MCF 10A (cell line): Measurements from ENCODE around the gene TBL1XR1. TPM values are rescaled to one million over a fixed set of nuclear protein-coding genes. Genes with fewer than 3 reads are reported as not detected.
A peak's percentile ranks its signal among the peaks of the same experiment; 100 is the strongest.
"Not testable (repeated sequence)": the region's sequence is repeated elsewhere in the genome, so short reads cannot be mapped to it uniquely, and the experiment has no call there.

ENCODE experiments used
- BruUV-seq: library from RNA; stranded (reverse); fragments of 400-500 nt; replicated peaks from 2 replicates; lab custom pipeline; 2021; lab: Mats Ljungman, UMichigan
- CTCF ChIA-PET: fragments of 300-600 bp; sonication (Branson Sonifier 250); formaldehyde crosslinking; extraction: SDS; loops from one replicate; lab custom pipeline; 2021; ENCODE audit warnings: antibody characterized with exemption, inconsistent platforms; lab: Yijun Ruan, JAX
- POLR2A ChIA-PET: fragments of 300-600, 350-650 bp; sonication (Branson Sonifier 250); formaldehyde crosslinking; extraction: SDS; loops from one replicate; lab custom pipeline; 2020; ENCODE audit warnings: antibody characterized with exemption, inconsistent platforms; lab: Yijun Ruan, JAX
- DNase-seq: peaks from one replicate; pipeline ENCODE4 v3.0.0-alpha.2; 2018; ENCODE audit not compliant: unreplicated experiment
- H3K27ac Mint-ChIP-seq: one replicate; pipeline ENCODE4 v1.8.0; 2022; ENCODE audit warnings: mild to moderate bottlenecking, low read depth, mixed read lengths; ENCODE audit not compliant: unreplicated experiment
- H3K27me3 Mint-ChIP-seq: one replicate; pipeline ENCODE4 v1.8.0; 2022; ENCODE audit warnings: mixed read lengths; ENCODE audit not compliant: insufficient read depth, unreplicated experiment
- H3K36me3 Mint-ChIP-seq: one replicate; pipeline ENCODE4 v1.8.0; 2022; ENCODE audit warnings: mild to moderate bottlenecking, moderate library complexity, mixed read lengths; ENCODE audit not compliant: insufficient read depth, unreplicated experiment
- H3K4me1 Mint-ChIP-seq: one replicate; pipeline ENCODE4 v1.8.0; 2022; ENCODE audit warnings: mixed read lengths; ENCODE audit not compliant: insufficient read depth, unreplicated experiment
- H3K4me3 Mint-ChIP-seq: one replicate; pipeline ENCODE4 v1.8.0; 2022; ENCODE audit warnings: mild to moderate bottlenecking, moderate library complexity, mixed read lengths; ENCODE audit not compliant: unreplicated experiment
- H3K9me3 Mint-ChIP-seq: one replicate; pipeline ENCODE4 v1.8.0; 2022; ENCODE audit warnings: mixed read lengths; ENCODE audit not compliant: unreplicated experiment
- intact Hi-C: fragments of 100-400 bp; cut with micrococcal nuclease; formaldehyde crosslinking; loops from 2 replicates; pipeline ENCODE4 v1.14.1; 2022
- total RNA-seq: library from RNA; stranded (reverse); gene quantifications from 2 replicates; pipeline ENCODE4 v1.2.3, GENCODE V29; 2022
- TF ChIP-seq, protein P1 (sequence below): fragments of 200-600 bp; IDR thresholded peaks from one replicate; pipeline ENCODE4 v1.8.0; 2022; ENCODE audit warnings: antibody characterized with exemption, mild to moderate bottlenecking; ENCODE audit not compliant: unreplicated experiment

The TBL1XR1 gene
- total RNA-seq, 1 experiment from 2014 or later = 178 TPM

DNA sequence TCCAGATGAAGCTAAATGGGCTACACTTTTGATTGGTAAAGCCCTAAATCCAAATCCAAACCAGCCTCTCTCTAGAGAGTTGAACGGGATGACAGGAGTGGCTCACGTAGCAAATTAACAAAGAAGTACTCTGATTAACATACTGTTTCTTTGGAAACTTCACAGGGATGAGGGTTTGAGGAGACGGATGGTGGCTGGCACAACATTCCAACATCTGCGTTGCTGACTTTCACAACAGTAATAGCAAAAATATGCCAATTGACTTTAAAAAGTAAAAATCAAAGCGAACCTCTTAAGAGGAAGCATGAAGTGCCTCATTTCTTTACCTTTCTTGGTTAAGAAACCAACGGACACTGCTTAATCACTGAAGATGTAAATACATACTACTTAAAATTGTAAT is 181.4 kb downstream of the TBL1XR1 start:
- no peaks in the 10 kb centered on the region for H3K4me1 Mint-ChIP-seq
- intact Hi-C loops = no loop called here
- CTCF ChIA-PET = interaction anchor here (0.7 kb wide), 1 partner anchor 10 kb away, joined by 3 read pairs; no protein-coding TSS in a partner anchor
- H3K36me3 Mint-ChIP-seq = peaks cover 66% of the 10 kb centered on the region
- no TSS peak for BruUV-seq
- no peak for DNase-seq
- no peaks in the 10 kb centered on the region for H3K9me3 Mint-ChIP-seq
- H3K27me3 Mint-ChIP-seq = no peaks in the 10 kb centered on the region
- POLR2A ChIA-PET = no interaction called here
- no peak overlapping the region for H3K4me3 Mint-ChIP-seq
- TF ChIP-seq, protein P1, sequence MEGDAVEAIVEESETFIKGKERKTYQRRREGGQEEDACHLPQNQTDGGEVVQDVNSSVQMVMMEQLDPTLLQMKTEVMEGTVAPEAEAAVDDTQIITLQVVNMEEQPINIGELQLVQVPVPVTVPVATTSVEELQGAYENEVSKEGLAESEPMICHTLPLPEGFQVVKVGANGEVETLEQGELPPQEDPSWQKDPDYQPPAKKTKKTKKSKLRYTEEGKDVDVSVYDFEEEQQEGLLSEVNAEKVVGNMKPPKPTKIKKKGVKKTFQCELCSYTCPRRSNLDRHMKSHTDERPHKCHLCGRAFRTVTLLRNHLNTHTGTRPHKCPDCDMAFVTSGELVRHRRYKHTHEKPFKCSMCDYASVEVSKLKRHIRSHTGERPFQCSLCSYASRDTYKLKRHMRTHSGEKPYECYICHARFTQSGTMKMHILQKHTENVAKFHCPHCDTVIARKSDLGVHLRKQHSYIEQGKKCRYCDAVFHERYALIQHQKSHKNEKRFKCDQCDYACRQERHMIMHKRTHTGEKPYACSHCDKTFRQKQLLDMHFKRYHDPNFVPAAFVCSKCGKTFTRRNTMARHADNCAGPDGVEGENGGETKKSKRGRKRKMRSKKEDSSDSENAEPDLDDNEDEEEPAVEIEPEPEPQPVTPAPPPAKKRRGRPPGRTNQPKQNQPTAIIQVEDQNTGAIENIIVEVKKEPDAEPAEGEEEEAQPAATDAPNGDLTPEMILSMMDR = no peak
- no peak overlapping the region for H3K27ac Mint-ChIP-seq

DNA sequence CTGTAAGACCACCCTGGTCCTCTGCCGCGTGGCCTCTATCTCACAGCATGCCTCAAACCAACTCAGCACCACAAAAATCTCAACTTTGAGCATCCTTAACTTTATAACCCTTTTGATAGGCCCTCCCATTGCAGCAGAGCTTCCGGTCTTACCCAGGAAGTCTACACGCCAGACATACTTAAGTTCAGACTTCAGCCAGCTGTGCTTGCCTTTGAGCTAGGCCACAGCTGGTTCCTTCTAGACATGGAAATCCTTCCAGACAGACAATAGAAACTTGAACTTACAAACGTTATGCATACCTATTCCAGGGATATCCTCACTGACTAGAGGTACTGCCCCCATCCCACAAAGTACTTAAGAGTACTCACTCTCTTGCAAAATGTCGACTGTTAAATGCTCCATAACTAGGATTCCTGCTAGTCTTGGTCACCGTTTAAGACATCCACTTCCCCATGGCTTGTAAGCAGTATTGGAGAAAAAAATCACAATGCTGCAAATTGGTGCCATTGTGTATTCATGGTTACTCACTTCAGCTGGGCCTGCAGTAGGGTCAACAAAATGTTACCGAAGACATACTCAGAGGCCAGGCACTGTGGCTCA is 183.5 kb downstream of the TBL1XR1 start:
- H3K4me3 Mint-ChIP-seq = no peak overlapping the region
- H3K27ac Mint-ChIP-seq = no peak overlapping the region
- intact Hi-C loops = no loop called here
- H3K27me3 Mint-ChIP-seq = no peaks in the 10 kb centered on the region
- no peaks in the 10 kb centered on the region for H3K4me1 Mint-ChIP-seq
- no TSS peak for BruUV-seq
- DNase-seq = no peak
- POLR2A ChIA-PET = no interaction called here
- TF ChIP-seq, protein P1 = no peak
- H3K9me3 Mint-ChIP-seq = no peaks in the 10 kb centered on the region
- CTCF ChIA-PET = interaction anchor here (0.6 kb wide), 1 partner anchor 181 kb away, joined by 3 read pairs; no protein-coding TSS in a partner anchor
- H3K36me3 Mint-ChIP-seq = peaks cover 49% of the 10 kb centered on the region

DNA sequence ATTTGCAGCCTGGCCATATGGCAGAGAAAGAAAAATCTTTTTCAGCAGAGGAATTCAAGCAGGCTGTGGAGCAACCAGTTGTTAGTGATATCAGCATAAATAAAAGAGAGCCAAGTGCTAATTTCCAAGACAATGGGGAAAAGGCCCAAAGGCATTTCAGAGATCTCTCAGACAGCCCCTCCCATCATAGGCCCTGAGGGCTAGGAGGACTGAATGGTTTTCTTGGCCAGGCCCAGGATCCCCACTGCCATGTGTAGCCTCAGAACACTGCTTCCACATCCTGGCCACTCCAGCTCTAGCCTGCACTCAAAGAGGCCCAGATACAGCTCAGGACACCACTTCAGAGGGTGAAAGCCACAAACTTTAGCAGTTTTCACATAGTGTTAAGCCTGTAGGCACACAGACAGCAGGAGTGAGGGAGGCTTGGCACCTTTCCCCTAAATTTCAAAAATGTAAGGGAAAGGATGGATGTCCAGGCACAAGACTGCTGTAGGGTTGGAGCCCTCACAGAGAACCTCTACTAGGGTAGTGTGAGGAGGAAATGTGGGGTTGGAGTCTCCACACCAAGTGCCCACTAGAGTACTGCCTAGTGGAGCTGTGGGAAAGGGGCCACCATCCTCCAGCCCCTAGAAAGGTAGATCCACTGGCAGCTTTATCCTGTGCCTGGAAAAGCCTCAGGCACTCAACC is 191.4 kb downstream of the TBL1XR1 start:
- CTCF ChIA-PET = interaction anchor here (0.5 kb wide), 1 partner anchor 20 kb away, joined by 3 read pairs; no protein-coding TSS in a partner anchor
- no peaks in the 10 kb centered on the region for H3K4me1 Mint-ChIP-seq
- intact Hi-C loops = no loop called here
- no peak overlapping the region for H3K4me3 Mint-ChIP-seq
- TF ChIP-seq, protein P1 = no peak
- peak; percentile 5 for DNase-seq
- H3K27ac Mint-ChIP-seq = no peak overlapping the region
- no peaks in the 10 kb centered on the region for H3K9me3 Mint-ChIP-seq
- POLR2A ChIA-PET = no interaction called here
- no peaks in the 10 kb centered on the region for H3K27me3 Mint-ChIP-seq
- no peaks in the 10 kb centered on the region for H3K36me3 Mint-ChIP-seq
- no TSS peak for BruUV-seq

DNA sequence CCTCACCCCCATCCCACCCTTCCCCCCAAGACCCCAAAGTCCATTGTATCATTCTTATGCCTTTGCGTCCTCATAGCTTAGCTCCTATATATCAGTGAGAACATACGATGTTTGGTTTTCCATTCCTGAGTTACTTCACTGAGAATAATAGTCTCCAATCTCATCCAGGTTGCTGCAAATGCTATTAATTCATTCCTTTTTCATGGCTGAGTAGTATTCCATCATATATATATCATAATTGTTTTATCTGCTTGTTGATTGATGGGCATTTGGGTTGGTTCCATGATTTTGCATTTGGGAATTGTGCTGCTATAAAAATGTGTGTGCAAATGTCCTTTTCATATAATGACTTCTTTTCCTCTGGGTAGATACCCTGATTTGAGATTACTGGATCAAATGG is 197.1 kb downstream of the TBL1XR1 start:
- DNase-seq, H3K36me3 Mint-ChIP-seq, H3K9me3 Mint-ChIP-seq, H3K27ac Mint-ChIP-seq, H3K4me1 Mint-ChIP-seq, POLR2A ChIA-PET, BruUV-seq, H3K27me3 Mint-ChIP-seq, CTCF ChIA-PET, intact Hi-C loops, H3K4me3 Mint-ChIP-seq: not testable (repeated sequence)
